Karpas-422 (cell line): ENCODE data around the gene UBA52. TPM values are rescaled to one million over a fixed set of nuclear protein-coding genes. Genes with fewer than 3 reads are reported as not detected.
"Not testable (repeated sequence)": the region's sequence is repeated elsewhere in the genome, so short reads cannot be mapped to it uniquely, and the experiment has no call there.

ENCODE experiments used
- DNase-seq: peaks from one replicate; pipeline ENCODE4 v3.0.0-alpha.2; 2015
- H2AFZ ChIP-seq: fragments of 200-600 bp; sonication (generic); 2 replicates; pipeline ENCODE4 v1.6.1; 2014; ENCODE audit warnings: antibody characterized with exemption, low read length, mixed read lengths
- H3K27ac ChIP-seq: fragments of 200-600 bp; sonication (generic); 2 replicates; pipeline ENCODE4 v1.5.1; 2014; ENCODE audit warnings: mild to moderate bottlenecking, low read length, moderate library complexity
- H3K27me3 ChIP-seq: fragments of 200-600 bp; sonication (generic); 2 replicates; pipeline ENCODE4 v1.6.1; 2014; ENCODE audit warnings: low read length, mixed read lengths
- H3K36me3 ChIP-seq: fragments of 200-600 bp; sonication (generic); 2 replicates; pipeline ENCODE4 v1.6.1; 2014; ENCODE audit warnings: low read length, mixed read lengths; ENCODE audit not compliant: insufficient read depth
- H3K4me1 ChIP-seq: fragments of 200-600 bp; sonication (generic); 2 replicates; pipeline ENCODE4 v1.6.1; 2014; ENCODE audit warnings: mild to moderate bottlenecking, low read length, mixed read lengths
- H3K4me2 ChIP-seq: fragments of 200-600 bp; sonication (generic); 2 replicates; pipeline ENCODE4 v1.6.1; 2014; ENCODE audit warnings: low read length, low read depth, mild to moderate bottlenecking; ENCODE audit not compliant: poor library complexity, severe bottlenecking
- H3K4me3 ChIP-seq: fragments of 200-600 bp; sonication (generic); 2 replicates; pipeline ENCODE4 v1.5.1; 2014; ENCODE audit warnings: mild to moderate bottlenecking, antibody characterized with exemption, low read length, mixed read lengths
- H3K79me2 ChIP-seq: fragments of 200-600 bp; sonication (generic); 2 replicates; pipeline ENCODE4 v1.6.1; 2014; ENCODE audit warnings: mild to moderate bottlenecking, low read length, mixed read lengths
- H3K9ac ChIP-seq: fragments of 200-600 bp; sonication (generic); 2 replicates; pipeline ENCODE4 v1.6.0; 2014; ENCODE audit warnings: low read length
- H3K9me2 ChIP-seq: fragments of 200-600 bp; sonication (generic), shearing (Covaris generic); replicated peaks from 2 replicates; pipeline ENCODE4 v1.6.0; 2014; ENCODE audit warnings: mild to moderate bottlenecking, low read length, moderate library complexity; ENCODE audit not compliant: insufficient read depth
- H3K9me3 ChIP-seq: fragments of 300-700, 200-600 bp; sonication (generic); 2 replicates; pipeline ENCODE4 v1.6.1; 2014; ENCODE audit warnings: low read length, mixed read lengths
- H4K20me1 ChIP-seq: fragments of 200-600 bp; sonication (generic); 2 replicates; pipeline ENCODE4 v1.6.1; 2014; ENCODE audit warnings: mild to moderate bottlenecking, antibody characterized with exemption, low read length, low read depth; ENCODE audit not compliant: insufficient read depth
- total RNA-seq: library from RNA; depleted of rRNA; stranded (reverse); fragments of >200 nt; shearing (Covaris generic); gene quantifications from 2 replicates; pipeline ENCODE4 v1.2.3, GENCODE V29; 2014; ENCODE audit warnings: low replicate concordance

Gene UBA52
- total RNA-seq, 1 experiment from 2014 or later, result 1,597 TPM

DNA sequence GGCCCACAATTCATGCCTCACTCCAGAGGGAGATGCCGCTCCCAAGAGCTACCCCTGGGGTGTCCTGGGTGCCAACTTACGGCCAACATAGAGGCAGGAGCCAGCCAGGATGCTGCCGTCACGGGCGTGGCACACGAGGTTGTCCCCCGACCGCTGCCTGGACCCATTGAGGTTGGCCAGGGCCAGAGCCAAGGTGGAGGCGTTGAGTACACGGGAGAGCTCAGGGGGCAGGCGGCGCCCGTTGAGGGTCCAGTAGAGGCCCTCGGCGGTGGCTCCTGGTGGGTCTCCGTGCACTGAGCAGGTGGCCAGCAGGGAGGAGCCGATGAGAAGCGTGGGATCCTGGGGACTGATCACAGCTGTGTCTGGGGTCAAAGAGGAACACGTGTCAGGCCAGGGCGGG lies 27.8 kb downstream of the UBA52 start:
- DNase-seq, result no peak
- Histone ChIP-seq H3K79me2 (no peaks in the 10 kb centered on the region), H3K9me2 (no peaks in the 10 kb centered on the region), H3K27ac (no peak overlapping the region), H3K4me1 (peaks cover 10% of the 10 kb centered on the region), H2AFZ (no peak overlapping the region), H3K9me3 (no peaks in the 10 kb centered on the region), H4K20me1 (no peaks in the 10 kb centered on the region), H3K4me2 (no peak overlapping the region), H3K9ac (no peak overlapping the region), H3K27me3 (no peaks in the 10 kb centered on the region), H3K36me3 (no peaks in the 10 kb centered on the region), H3K4me3 (no peak overlapping the region)

DNA sequence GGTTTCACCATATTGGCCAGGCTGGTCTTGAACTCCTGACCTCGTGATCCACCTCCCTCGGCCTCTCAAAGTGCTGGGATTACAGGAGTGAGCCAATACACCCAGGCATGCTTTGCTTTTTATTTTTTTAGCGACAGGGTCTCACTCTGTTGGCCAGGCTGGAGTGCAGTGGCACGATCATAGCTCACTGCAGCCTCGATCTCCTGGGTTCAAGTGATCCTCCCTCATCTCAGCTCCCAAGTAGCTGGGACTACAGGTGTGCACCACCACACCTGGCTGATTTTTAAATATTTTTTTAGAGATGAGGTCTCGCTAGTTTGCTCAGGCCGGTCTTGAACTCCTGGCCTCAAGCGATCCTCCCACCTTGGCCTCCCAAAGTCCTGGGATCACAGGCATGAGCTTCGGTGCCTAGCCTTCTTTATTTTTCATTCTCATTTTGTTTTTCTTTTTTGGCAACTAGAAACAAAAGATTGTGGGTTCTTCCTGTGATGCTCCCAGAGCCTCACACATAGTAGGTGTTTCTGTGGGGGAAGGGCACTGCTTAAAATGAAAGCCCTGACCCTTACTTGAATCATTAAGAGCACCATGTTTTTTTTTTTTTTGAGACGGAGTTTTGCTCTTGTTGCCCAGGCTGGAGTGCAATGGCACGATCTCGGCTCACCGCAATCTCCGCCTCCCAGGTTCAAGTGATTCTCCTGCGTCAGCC lies 29.2 kb downstream of the UBA52 start:
- H2AFZ ChIP-seq, H3K9ac ChIP-seq, H3K36me3 ChIP-seq, DNase-seq, H3K9me3 ChIP-seq, H3K9me2 ChIP-seq, H3K4me1 ChIP-seq, H3K79me2 ChIP-seq, H3K4me3 ChIP-seq, H3K27me3 ChIP-seq, H3K27ac ChIP-seq, H4K20me1 ChIP-seq, H3K4me2 ChIP-seq: not testable (repeated sequence)

DNA sequence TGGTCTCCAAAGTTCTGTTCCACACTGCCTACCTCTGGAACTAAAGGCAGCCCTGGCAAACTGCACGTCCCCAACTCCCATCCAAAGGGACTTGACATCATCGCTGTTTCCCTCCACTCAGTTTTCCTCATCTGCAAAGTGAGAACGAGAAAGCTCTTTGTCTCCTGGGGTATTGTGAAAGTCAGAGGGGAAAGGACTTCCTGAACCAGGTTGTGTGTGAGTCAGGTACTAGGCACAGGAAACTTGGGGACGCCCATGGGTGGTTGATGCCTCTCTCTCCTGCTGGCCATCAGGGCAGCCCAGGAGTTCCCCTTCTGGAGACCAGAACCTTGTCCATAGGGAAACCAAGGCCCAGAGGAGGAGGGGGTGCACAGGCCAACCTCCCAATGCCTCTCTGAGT lies 30.2 kb downstream of the UBA52 start:
- Histone ChIP-seq H3K79me2 (no peaks in the 10 kb centered on the region), H3K4me1 (no peaks in the 10 kb centered on the region), H3K9me3 (no peaks in the 10 kb centered on the region), H3K27me3 (no peaks in the 10 kb centered on the region), H3K36me3 (no peaks in the 10 kb centered on the region), H2AFZ (no peak overlapping the region), H4K20me1 (no peaks in the 10 kb centered on the region), H3K4me2 (no peak overlapping the region), H3K4me3 (no peak overlapping the region), H3K27ac (no peak overlapping the region), H3K9me2 (no peaks in the 10 kb centered on the region), H3K9ac (no peak overlapping the region)
- no peak for DNase-seq

DNA sequence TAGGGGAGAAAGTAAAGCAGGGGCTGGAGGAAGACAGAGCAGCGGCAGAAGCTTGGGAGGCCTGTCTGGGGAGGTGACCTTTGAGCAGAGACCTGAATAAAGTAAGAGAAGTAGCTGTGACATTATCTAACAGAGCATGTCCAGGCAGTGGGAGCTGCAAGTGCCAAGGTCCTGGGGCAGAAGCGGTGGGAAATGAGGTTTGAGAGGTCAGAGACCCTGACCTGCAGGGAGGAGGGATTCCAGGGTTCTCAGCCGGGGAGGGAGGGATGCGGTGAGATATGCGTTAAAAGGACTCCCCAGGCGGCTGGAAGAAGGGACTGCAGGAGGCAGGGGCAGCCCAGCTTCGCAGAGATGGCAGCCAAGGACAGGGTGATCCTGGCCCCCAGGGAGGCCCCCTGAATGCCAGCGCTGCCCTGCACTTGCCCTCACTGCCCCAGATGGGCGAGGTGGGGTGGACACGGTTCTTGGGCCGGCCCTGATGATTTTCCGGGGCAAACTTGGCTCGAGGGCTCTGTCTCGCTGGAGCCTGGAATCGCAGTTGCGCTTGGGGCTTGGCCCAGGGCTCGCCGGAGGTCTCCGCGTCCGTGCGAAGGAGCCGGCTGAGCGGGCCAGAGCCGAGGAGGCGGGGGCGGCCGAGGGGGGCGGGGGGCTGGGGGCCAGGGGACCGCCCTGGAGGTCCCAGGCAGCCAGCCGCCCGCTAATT lies 31.7 kb downstream of the UBA52 start:
- Histone ChIP-seq H3K36me3 (no peaks in the 10 kb centered on the region), H3K4me1 (no peaks in the 10 kb centered on the region), H3K79me2 (no peaks in the 10 kb centered on the region), H3K4me3 (no peak overlapping the region), H2AFZ (no peak overlapping the region), H4K20me1 (no peaks in the 10 kb centered on the region), H3K9me2 (no peaks in the 10 kb centered on the region), H3K9me3 (no peaks in the 10 kb centered on the region), H3K27ac (no peak overlapping the region), H3K4me2 (no peak overlapping the region), H3K9ac (no peak overlapping the region), H3K27me3 (no peaks in the 10 kb centered on the region)
- peak; percentile 61 for DNase-seq

DNA sequence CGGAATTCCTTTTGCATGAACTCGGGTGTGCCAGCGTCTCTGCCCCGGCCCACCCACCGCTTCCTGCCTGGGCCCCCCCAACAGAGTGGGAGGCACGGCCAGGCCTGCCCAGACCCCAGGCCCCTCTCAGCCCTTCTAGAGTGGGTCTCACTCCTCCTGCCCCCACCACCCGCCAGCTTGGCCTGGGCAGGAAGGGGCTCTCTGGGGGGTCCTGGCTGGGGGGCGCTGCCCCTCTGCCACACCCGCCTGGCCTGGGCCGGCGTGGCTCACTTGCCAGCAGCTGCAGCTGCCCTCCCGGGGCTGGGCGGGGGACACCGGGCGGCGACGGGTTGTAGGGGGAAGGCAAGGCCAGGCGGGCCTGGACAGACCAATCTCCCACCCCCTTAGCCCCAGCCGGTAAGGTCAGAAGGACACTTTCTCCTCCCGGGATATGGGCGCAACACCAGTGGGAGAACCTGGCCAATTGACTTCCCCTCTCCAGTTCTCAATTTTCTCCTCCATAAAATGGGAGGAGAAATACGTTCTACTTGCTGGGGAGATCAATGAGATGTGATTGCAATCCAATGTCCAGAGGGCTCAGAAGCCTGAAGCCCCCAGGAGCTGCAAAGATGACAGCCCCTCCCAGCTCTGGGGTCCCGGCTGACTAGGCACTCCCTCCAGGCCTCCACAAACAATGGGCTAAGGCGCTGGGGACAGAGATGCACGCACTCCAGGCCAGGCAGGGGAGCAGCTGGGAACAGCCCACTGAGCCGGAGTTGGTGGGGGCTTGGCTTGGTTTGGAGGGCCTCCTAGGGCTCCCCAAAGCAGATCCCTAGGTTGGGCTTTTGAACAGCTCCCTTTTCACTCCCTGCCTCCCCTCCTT lies 32.5 kb downstream of the UBA52 start:
- Histone ChIP-seq H3K9ac (no peak overlapping the region), H3K27me3 (no peaks in the 10 kb centered on the region)

DNA sequence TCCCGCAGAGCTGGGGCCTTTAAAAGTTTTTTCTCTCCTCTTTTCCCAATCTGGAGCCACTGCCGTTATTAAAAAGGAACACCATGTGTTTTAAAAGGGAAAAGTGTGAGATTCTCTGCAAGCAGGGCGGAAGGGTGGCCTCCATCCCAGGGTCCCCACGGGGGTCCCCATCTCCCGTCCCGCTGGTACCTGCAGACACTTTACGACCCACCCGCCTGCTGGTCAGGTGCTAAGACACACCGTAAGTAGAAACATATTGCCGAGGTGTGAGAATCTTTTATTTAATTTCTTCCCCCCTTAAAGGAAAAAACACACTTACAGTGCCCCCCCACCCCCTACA lies 33.1 kb downstream of the UBA52 start:
- H3K4me1 ChIP-seq, result no peaks in the 10 kb centered on the region
- no peaks in the 10 kb centered on the region for H3K79me2 ChIP-seq
- no peak for DNase-seq
- H3K9ac ChIP-seq, result no peak overlapping the region
- H3K27ac ChIP-seq, result no peak overlapping the region
- H3K4me2 ChIP-seq, result no peak overlapping the region
- H3K4me3 ChIP-seq, result no peak overlapping the region
- no peaks in the 10 kb centered on the region for H3K9me3 ChIP-seq
- H4K20me1 ChIP-seq, result no peaks in the 10 kb centered on the region
- H3K36me3 ChIP-seq, result no peaks in the 10 kb centered on the region
- H2AFZ ChIP-seq, result no peak overlapping the region
- H3K27me3 ChIP-seq, result no peaks in the 10 kb centered on the region
- no peaks in the 10 kb centered on the region for H3K9me2 ChIP-seq

More for the DNA sequence above, 32.5 kb downstream of the UBA52 start:
- Histone ChIP-seq H3K36me3 (no peaks in the 10 kb centered on the region), H3K4me1 (no peaks in the 10 kb centered on the region), H4K20me1 (no peaks in the 10 kb centered on the region), H3K9me3 (no peaks in the 10 kb centered on the region), H3K79me2 (no peaks in the 10 kb centered on the region), H3K4me2 (no peak overlapping the region), H3K9me2 (no peaks in the 10 kb centered on the region), H3K27ac (no peak overlapping the region), H2AFZ (no peak overlapping the region), H3K4me3 (no peak overlapping the region)
- no peak for DNase-seq

DNA sequence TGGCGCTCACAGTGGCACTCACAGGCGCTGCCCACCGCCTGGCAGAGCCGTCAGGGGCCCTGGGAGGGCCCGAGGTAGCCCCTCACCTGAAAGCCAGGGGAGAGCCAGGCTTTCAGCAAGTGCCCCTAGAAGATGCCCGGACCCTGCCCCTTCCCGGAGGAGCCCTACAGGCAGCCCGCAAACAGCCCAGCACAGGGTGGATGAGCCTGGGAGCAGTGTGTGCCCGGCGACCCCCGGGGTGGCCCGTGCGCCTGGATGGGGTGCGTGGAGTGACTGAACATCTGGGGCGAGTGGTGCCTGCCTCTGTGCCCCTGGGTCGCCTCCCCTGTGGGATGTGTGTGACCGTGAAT lies 33.5 kb downstream of the UBA52 start:
- Histone ChIP-seq H3K4me2 (no peak overlapping the region), H3K36me3 (no peaks in the 10 kb centered on the region), H3K79me2 (no peaks in the 10 kb centered on the region), H3K27me3 (no peaks in the 10 kb centered on the region), H3K27ac (no peak overlapping the region), H4K20me1 (no peaks in the 10 kb centered on the region), H3K4me3 (no peak overlapping the region), H3K9me3 (no peaks in the 10 kb centered on the region), H3K9ac (no peak overlapping the region), H3K9me2 (no peaks in the 10 kb centered on the region), H2AFZ (no peak overlapping the region), H3K4me1 (no peaks in the 10 kb centered on the region)
- no peak for DNase-seq

DNA sequence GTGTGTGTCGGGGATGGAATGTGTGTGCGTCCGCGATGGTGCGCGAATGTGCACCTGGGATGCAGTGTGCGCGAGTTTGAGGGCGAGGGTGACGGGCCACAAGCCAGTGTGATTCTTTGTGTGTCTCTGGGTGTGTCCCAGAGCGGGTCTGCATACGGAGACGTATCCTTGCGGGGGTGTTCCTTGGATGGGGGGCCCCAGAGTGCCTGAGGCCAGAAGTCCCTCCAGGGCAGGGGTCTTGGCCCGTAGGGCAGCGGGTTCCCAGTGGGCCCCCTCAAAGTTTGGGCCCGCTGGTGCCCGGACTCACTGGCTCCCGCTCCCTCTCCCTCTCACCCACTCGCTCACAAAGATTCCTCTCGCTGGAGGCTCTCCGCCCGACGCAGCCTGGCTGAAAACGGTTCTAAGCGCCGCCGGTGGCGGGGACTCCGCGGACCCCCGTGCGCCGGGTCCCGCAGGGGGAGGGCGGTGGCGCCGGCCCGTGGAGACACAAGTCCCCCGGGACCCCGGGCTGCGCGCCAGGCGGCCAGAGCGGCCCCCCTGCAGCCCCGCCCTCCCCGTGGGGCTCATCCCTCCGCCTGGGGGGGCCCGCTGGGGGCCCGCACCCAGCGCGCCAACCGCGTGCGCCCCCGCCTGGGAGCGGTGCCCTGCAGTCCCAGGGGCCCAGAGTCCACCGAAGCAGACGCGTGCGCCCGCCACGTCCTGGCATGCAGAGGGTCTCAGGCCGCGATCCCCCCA lies 34.1 kb downstream of the UBA52 start:
- Histone ChIP-seq H2AFZ (no peak overlapping the region), H3K9me2 (no peaks in the 10 kb centered on the region), H3K36me3 (no peaks in the 10 kb centered on the region), H4K20me1 (no peaks in the 10 kb centered on the region), H3K4me3 (no peak overlapping the region), H3K9me3 (no peaks in the 10 kb centered on the region), H3K27me3 (no peaks in the 10 kb centered on the region), H3K27ac (no peak overlapping the region), H3K9ac (no peak overlapping the region), H3K4me1 (no peaks in the 10 kb centered on the region), H3K79me2 (no peaks in the 10 kb centered on the region), H3K4me2 (no peak overlapping the region)
- no peak for DNase-seq
